Measurements from ENCODE around the gene TBC1D22A.
"Not testable (repeated sequence)": the region's sequence is repeated elsewhere in the genome, so short reads cannot be mapped to it uniquely, and the experiment has no call there.

The TBC1D22A gene

DNA sequence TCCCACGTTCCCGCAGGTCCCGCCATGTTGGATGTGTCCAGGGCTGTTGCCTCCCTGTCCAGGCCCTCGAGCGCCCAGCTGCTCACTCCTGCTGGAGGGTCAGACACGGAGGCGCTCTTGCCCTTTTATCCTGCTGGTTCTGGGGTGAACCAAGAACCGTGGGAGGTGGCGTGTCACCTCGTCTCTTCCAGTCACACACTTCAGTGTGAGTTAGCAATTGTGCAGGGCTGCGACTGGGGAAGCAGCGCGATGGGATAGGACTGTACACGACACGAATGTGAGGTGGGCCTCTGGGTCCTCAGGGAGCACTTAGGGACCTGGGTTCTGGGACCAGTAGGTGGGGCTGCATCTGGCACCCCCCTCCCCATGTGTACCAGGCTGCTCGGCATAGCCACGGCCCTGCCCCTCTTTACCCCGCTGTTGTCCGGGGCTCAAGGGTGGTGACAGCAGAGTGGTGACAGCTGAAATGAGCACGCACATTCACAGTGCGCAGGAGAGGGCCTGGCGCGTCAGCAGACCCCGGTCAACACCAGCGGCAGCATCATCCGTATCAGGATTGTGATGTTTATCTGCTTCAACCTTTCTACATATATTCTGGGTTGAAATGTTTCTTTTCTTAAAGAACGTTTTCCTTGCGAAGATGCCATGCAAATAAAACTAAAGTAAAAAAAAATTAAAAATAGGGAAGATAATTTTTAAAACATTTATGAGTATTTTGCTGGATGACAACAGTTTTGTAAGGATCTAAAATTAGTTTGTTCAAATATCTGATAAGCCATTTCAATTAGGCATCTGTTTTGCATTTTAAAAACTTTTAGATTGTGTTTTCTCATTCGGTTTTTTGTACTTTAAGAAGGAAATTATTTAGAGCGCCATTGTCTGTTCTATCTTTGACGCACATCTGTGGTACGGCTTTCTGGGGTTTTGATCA lies 210.7 kb downstream of the TBC1D22A start:
- DNase-seq (ENCODE audit: low spot score): no peak

DNA sequence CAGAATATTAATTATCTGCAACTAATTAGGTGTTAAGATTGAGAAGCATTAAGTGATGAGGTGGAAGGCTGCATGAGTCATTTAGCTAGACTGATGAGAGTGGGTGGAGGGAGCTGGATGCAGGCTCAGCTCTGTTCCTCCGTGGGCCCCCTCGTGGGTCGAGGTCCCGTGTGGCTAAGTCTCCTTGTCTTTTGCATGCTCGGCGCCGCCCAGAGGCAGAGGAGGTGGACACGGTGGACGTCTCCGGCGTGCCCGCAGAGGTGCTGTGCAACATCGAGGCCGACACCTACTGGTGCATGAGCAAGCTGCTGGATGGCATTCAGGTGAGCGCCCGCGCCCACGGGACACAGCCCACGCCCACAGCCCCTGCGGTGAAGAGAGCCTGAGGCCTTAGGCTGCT lies 211.6 kb downstream of the TBC1D22A start:
- DNase-seq (ENCODE audit: low spot score): no peak

- no peak for DNase-seq (ENCODE audit: low spot score)
Observed at GRCh38 chr22:46974631-46975585, 212.5 kb downstream of the TBC1D22A start.

- no peak for DNase-seq (ENCODE audit: low spot score)
Observed at GRCh38 chr22:46976143-46976542, 213.7 kb downstream of the TBC1D22A start.

DNA sequence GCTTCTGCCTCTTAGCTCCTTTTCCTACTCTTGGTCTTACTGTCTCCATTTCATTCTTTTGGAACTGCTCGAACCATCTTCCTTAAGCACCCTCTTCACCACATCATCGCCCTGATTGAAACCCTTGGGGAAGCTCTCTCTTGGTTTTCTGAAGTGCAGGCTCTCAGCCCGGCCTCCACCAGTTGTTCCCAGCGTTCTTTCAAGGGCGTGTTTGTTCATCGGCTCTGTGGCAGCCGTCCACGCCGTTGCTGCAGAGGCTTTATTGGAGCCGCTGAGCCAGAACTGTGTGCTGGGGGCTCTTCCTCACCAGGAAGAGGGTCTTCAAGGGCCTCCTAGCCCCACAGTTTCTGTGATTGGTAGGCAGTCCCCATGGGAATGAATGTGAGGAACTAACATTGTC lies 214.1 kb downstream of the TBC1D22A start:
- no peak for DNase-seq (ENCODE audit: low spot score)

- no peak for DNase-seq (ENCODE audit: low spot score)
Observed at GRCh38 chr22:46977656-46978343, 215.3 kb downstream of the TBC1D22A start.

DNA sequence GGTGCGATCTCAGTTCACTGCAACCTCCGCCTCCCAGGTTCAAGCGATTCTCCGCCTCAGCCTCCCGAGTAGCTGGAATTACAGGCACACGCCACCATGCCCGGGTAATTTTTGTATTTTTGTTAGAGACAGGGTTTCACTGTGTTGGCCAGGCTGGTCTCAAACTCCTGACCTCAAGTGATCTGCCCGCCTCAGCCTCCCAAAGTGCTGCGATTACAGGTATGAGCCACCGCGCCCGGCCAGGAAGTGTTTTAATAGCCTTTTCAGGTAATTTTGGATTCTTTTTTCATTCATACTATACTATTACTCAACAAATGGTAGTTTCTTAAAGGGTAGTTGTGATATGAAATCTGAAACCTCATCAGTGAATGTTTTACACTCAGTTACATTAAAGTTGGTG lies 216.2 kb downstream of the TBC1D22A start:
- not testable (repeated sequence) for DNase-seq (ENCODE audit: low spot score)

- DNase-seq (ENCODE audit: low spot score): no peak
Observed at GRCh38 chr22:46979506-46979905, 217.1 kb downstream of the TBC1D22A start.

DNA sequence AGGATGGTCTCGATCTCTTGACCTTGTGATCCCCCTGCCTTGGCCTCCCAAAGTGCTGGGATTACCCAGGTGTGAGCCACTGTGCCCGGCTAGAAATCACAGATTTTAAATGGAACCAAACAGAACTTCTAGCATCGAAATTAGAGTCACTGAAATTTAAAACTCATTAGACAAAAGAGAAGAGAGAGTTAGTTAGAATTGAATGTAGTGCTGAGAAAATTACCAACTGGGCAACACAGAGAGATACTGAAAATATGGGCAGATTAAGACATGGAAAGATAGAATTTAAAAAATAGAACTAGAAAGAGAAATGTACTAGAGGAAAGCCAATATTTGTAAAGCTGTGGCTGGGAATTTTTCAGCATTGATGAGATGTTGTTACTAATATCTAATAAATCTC lies 217.9 kb downstream of the TBC1D22A start:
- no peak for DNase-seq (ENCODE audit: low spot score)

DNA sequence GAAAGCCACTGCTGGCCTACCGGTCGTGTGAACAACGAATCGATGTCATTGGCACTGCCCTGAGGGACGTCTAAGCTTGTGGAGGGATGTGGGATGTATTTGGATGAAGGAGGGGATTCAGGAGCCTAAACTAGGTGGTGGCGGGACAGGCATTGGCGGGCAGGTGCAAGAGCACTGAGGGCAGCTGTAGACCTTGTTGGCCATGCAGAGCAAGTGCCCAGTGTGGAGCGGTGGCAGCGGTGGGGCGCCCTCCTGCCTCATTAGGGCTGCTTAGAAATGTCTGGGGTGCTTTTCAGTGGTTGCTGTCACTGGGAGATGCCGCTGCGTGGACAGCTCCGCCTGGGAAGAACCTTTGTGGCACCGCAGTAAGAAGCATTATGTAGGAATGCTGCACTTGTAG lies 220.2 kb downstream of the TBC1D22A start:
- DNase-seq (ENCODE audit: low spot score): no peak

DNA sequence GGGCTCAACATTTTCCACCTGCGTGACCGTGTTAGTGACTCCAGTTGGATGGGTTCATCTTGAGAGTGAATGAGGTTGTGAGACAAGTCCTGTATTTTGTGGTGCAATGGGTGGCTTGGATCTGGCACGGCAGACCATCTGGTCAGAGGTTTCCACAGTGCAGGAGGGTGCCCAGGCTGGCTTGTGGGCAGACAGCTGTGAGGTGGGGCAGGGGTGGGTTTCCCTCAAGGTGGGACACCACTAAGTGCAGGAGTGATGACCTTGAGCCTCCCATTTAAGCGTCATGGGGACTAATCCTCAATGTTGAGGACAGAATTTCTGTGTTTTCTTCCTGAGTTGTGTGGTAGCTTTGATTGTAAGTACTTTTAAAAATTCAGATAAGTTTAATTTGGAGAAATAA lies 220.6 kb downstream of the TBC1D22A start:
- no peak for DNase-seq (ENCODE audit: low spot score)

GRCh38 chr22:46984751-46985506 lies 222.5 kb downstream of the TBC1D22A start:
- no peak for DNase-seq (ENCODE audit: low spot score)

GRCh38 chr22:46985507-46985882 lies 223.0 kb downstream of the TBC1D22A start:
- no peak for DNase-seq (ENCODE audit: low spot score)

GRCh38 chr22:46986788-46987187 lies 224.3 kb downstream of the TBC1D22A start:
- no peak for DNase-seq (ENCODE audit: low spot score)

- DNase-seq (ENCODE audit: low spot score): no peak
Observed at GRCh38 chr22:46990937-46991550, 228.6 kb downstream of the TBC1D22A start.

DNA sequence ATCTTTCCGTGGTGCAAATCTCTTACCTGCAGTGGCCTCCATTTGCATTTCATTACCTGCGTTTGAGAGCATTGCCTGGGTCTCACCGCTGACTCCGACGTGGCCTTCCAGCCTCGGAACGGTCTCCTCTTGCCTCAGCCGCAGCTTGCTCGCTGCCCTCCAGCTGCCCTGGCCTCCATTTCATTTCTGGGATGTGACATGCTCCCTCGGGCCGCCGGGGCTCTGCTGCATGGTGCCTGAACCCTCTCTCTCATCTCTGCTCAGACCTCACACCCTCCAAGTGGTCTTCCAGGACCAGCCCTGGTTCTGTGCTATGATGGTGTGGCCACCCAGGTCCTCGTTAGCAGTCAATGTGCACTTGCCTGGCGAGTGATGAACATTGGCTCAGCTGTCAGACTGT lies 229.2 kb downstream of the TBC1D22A start:
- DNase-seq (ENCODE audit: low spot score): no peak

- DNase-seq (ENCODE audit: low spot score): no peak
Observed at GRCh38 chr22:46992121-46992731, 229.8 kb downstream of the TBC1D22A start.

DNA sequence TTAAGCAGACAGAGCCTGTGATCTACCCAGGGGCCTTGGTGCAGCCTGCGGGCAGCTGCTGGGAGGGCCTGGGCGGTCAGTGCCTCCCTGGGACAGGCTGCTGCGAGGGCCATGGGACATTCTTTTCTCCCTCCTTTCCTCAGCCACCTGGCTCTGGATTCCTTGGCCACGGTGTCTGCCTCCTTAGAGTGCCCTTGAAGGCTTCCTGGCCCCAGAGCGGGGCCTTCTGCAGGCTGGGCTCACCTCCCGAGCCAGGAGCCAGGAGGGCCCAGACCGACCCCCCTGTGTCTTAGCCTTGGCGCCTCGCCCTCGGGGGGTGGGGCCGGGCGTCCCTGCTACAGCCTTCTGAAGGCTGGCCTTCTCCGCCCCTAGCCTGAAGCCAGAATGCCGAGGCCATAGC lies 231.2 kb downstream of the TBC1D22A start:
- DNase-seq (ENCODE audit: low spot score): no peak

DNA sequence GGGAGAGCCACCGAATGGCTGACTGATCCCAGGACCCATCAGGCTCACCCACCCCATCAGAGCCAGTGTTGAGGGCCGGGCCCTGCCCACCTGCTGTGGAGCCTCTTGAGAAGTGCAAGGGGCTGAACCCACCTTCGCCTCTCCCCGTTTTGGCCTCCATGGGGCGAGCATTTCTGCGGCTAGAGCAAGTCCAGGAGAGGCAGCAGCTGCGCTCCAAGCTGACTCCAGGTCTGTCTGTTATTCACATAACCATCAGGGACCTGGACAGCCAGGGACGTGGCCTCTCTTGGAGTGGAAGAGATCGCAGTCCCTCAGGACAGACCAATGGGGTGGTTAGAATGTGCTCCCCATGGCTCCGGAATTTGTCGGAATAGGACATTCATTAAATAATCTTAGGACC lies 231.8 kb downstream of the TBC1D22A start:
- DNase-seq (ENCODE audit: low spot score): no peak

DNA sequence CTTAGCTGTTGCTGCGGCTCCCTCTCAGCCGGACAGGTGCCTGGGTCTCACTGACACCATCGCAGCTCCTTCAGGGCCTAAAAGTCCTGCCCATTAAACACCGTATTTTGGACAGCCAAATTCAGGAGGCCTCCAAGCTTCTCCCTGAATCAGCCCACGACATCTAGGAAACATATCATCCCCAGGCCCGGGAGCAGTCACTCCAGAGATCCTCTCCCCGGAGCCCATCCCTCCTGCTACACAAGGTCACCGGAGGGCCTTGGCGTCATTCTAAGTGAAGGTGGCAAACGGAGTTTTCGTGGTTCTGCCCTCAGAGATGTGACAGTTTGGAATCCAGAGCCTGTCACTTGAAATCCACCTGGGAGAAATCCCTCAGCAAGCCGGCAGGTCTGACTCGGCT lies 232.5 kb downstream of the TBC1D22A start:
- no peak for DNase-seq (ENCODE audit: low spot score)

All from putamen (tissue), 1 donor.